Measurements from ENCODE around the gene NNAT.

GRCh38 chr20:37529214-37529967 is 8.3 kb downstream of the NNAT start:
- TF ChIP-seq POLR2A (IDR thresholded peaks at IDR 0.05; ENCODE audit: low read depth, low read length), result no peak
- no peak for TF ChIP-seq POLR2AphosphoS5 (IDR thresholded peaks at IDR 0.05; ENCODE audit: low read depth, low read length)
- no peak for TF ChIP-seq TAF1 (IDR thresholded peaks at IDR 0.05; ENCODE audit: borderline replicate concordance, low read depth, low read length)

All from GM12892 (cell line).